T-helper 1 cell (primary cell): ENCODE measurements around the gene CDCA7L.
"Not testable (repeated sequence)": the region's sequence is repeated elsewhere in the genome, so short reads cannot be mapped to it uniquely, and the experiment has no call there.

Source experiments
- DNase-seq, 5 donors: peaks; one replicate each; pipeline ENCODE4 v3.0.0-alpha.2; 2012 to 2020

Gene CDCA7L

GRCh38 chr7:21908746-21909145 is 37.0 kb downstream of the CDCA7L start:
- no peak for DNase-seq

- DNase-seq: no peak
Measured at GRCh38 chr7:21903020-21903786, 42.5 kb downstream of the CDCA7L start.

GRCh38 chr7:21902240-21902639 is 43.5 kb downstream of the CDCA7L start:
- DNase-seq: no peak

- peak in 1 of 5 donors; percentile 57 for DNase-seq
Measured at GRCh38 chr7:21898265-21898930, 47.3 kb downstream of the CDCA7L start.

- DNase-seq: no peak
Measured at GRCh38 chr7:21893401-21893800, 52.3 kb downstream of the CDCA7L start.

- DNase-seq: no peak
Measured at GRCh38 chr7:21891291-21891690, 54.4 kb downstream of the CDCA7L start.

GRCh38 chr7:21887779-21888178 is 57.9 kb downstream of the CDCA7L start:
- DNase-seq: no peak

- DNase-seq: no peak
Measured at GRCh38 chr7:21887353-21887752, 58.3 kb downstream of the CDCA7L start.

- DNase-seq: no peak
Measured at GRCh38 chr7:21886396-21886795, 59.3 kb downstream of the CDCA7L start.

- DNase-seq: no peak
Measured at GRCh38 chr7:21884496-21884895, 61.2 kb downstream of the CDCA7L start.

- not testable (repeated sequence) for DNase-seq
Measured at GRCh38 chr7:21883501-21883900, 62.2 kb downstream of the CDCA7L start.

GRCh38 chr7:21883069-21883468 is 62.6 kb downstream of the CDCA7L start:
- DNase-seq: no peak

- no peak for DNase-seq
Measured at GRCh38 chr7:21869785-21870402, 75.8 kb downstream of the CDCA7L start.

GRCh38 chr7:21868576-21868850 is 77.2 kb downstream of the CDCA7L start:
- no peak for DNase-seq

- DNase-seq: no peak
Measured at GRCh38 chr7:21867816-21868575, 77.7 kb downstream of the CDCA7L start.

- no peak for DNase-seq
Measured at GRCh38 chr7:21867226-21867625, 78.5 kb downstream of the CDCA7L start.

GRCh38 chr7:21866731-21867130 is 79.0 kb downstream of the CDCA7L start:
- no peak for DNase-seq

- DNase-seq: not testable (repeated sequence)
Measured at GRCh38 chr7:21865631-21866204, 80.0 kb downstream of the CDCA7L start.

- DNase-seq: peak in 1 of 5 donors; percentile 1
Measured at GRCh38 chr7:21851559-21851967, 94.1 kb downstream of the CDCA7L start.
